HepG2 (cell line): ENCODE results near the gene GP9. TPM values are rescaled to one million over a fixed set of nuclear protein-coding genes. Genes with fewer than 3 reads are reported as not detected.

Experiments used
- ATAC-seq: fragments of 200-7000 bp; cut with Tn5 transposase; 3 replicates; pipeline ENCODE4 v1.9.1; 2020; ENCODE audit warnings: mild to moderate bottlenecking, moderate library complexity
- BruUV-seq: library from RNA; stranded (reverse); fragments of 400-500 nt; replicated peaks from 2 replicates; lab custom pipeline; 2021; lab: Mats Ljungman, UMichigan
- CTCF ChIA-PET: fragments of 300-600 bp; formaldehyde crosslinking; extraction: SDS; loops from one replicate; lab custom pipeline; 2021; ENCODE audit warnings: low total read pairs, inconsistent platforms, low intra/inter-chr PET ratio; lab: Yijun Ruan, JAX
- POLR2A ChIA-PET: fragments of 350-600 bp; sonication (Branson Sonifier 250); formaldehyde crosslinking; loops from one replicate; lab custom pipeline; 2020; ENCODE audit warnings: antibody characterized with exemption, inconsistent platforms; lab: Yijun Ruan, JAX
- DNase-seq: peaks from one replicate; pipeline ENCODE4 v3.0.0-alpha.2; 2015; ENCODE audit warnings: low spot score
- FAIRE-seq: peaks from 3 replicates; lab custom pipeline; 2011; peaks lifted over from hg19 to GRCh38; lab: Jason Lieb, UNC
- H2AFZ ChIP-seq: one replicate; pipeline ENCODE4 v1.6.1; 2011; ENCODE audit warnings: low read length, inconsistent platforms
- H3K27ac ChIP-seq: fragments of 300-600 bp; 3 replicates; pipeline ENCODE4 v1.8.0; 2011; ENCODE audit warnings: mixed run types, mild to moderate bottlenecking, mixed read lengths, low read length, inconsistent platforms; ENCODE audit not compliant: insufficient read depth; ENCODE audit errors: extremely low read length
- H3K27me3 ChIP-seq, 2 experiments: fragments of 200-600 bp in 1 of 2; 2 replicates in 1 of 2; 3 replicates in 1 of 2; pipeline versions ENCODE4 v1.6.0 to v1.8.0; 2011; ENCODE audit warnings: low read length in 2 of 2, mild to moderate bottlenecking in 2 of 2, moderate library complexity in 2 of 2, inconsistent platforms in 1 of 2; ENCODE audit not compliant: insufficient read depth in 2 of 2, control insufficient read depth in 1 of 2
- H3K36me3 ChIP-seq, 2 experiments: fragments of 200-600 bp in 1 of 2; replicated peaks in 1 of 2; 2 replicates in 1 of 2; 3 replicates in 1 of 2; pipeline versions ENCODE4 v1.5.1 to v1.8.0; 2011; ENCODE audit warnings: low read length in 2 of 2, inconsistent platforms in 1 of 2; ENCODE audit not compliant: insufficient read depth in 2 of 2, control insufficient read depth in 1 of 2
- H3K4me1 ChIP-seq: 2 replicates; pipeline ENCODE4 v1.5.1; 2012; ENCODE audit warnings: low read length, inconsistent platforms; ENCODE audit not compliant: insufficient read depth
- H3K4me2 ChIP-seq: 2 replicates; pipeline ENCODE4 v1.6.0; 2011; ENCODE audit warnings: low read depth, low read length, inconsistent platforms
- H3K4me3 ChIP-seq, 3 experiments: fragments of 200-600 bp in 1 of 3; sonication (generic), shearing (Covaris generic) in 1 of 3; replicated peaks in 1 of 3; 2 replicates each; pipeline ENCODE4 v1.5.1; 2011 to 2016; ENCODE audit warnings: low read length in 3 of 3, inconsistent platforms in 2 of 3, low read depth in 2 of 3, mild to moderate bottlenecking in 2 of 3, control low read depth in 1 of 3, mixed read lengths in 1 of 3; ENCODE audit not compliant: insufficient read depth in 1 of 3
- H3K79me2 ChIP-seq: one replicate; pipeline ENCODE4 v1.6.1; 2011; ENCODE audit warnings: low read length, inconsistent platforms; ENCODE audit not compliant: insufficient read depth
- H3K9ac ChIP-seq: 2 replicates; pipeline ENCODE4 v1.6.0; 2011; ENCODE audit warnings: mild to moderate bottlenecking, low read depth, low read length, inconsistent platforms; ENCODE audit not compliant: insufficient read depth
- H3K9me3 ChIP-seq: 2 replicates; pipeline ENCODE4 v1.5.1; 2012; ENCODE audit warnings: mild to moderate bottlenecking, low read length
- H4K20me1 ChIP-seq: 2 replicates; pipeline ENCODE4 v1.6.0; 2011; ENCODE audit warnings: inconsistent platforms, mild to moderate bottlenecking, low read length, moderate library complexity; ENCODE audit not compliant: insufficient read depth
- CTCF ChIP-seq: sonication (generic); formaldehyde crosslinking; IDR thresholded peaks from 2 replicates; pipeline ENCODE4 v1.5.0; 2020; ENCODE audit warnings: mild to moderate bottlenecking, missing genetic modification reagents, moderate library complexity
- GATA4 ChIP-seq: sonication (generic); IDR thresholded peaks from 2 replicates; pipeline ENCODE4 v1.6.1; 2016; ENCODE audit warnings: antibody characterized with exemption, low read depth, borderline replicate concordance
- MTF2 ChIP-seq: sonication (generic); formaldehyde crosslinking; IDR thresholded peaks from 2 replicates; pipeline ENCODE4 v1.5.0; 2020; ENCODE audit warnings: missing genetic modification reagents, borderline replicate concordance
- RAD21 ChIP-seq: fragments of 450-650 bp; formaldehyde crosslinking; IDR thresholded peaks from 2 replicates; pipeline ENCODE4 v1.5.0; 2020; ENCODE audit warnings: mild to moderate bottlenecking
- SMC3 ChIP-seq: IDR thresholded peaks from 2 replicates; pipeline ENCODE4 v1.6.1; 2011; ENCODE audit warnings: low read length, improper control_type of control experiment
- STAG1 ChIP-seq: sonication (generic); formaldehyde crosslinking; IDR thresholded peaks from 2 replicates; pipeline ENCODE4 v1.4.0; 2020; ENCODE audit warnings: missing genetic modification reagents
- ZBTB7B ChIP-seq: sonication (generic); formaldehyde crosslinking; IDR thresholded peaks from 2 replicates; pipeline ENCODE4 v1.4.0; 2020; ENCODE audit warnings: missing genetic modification reagents
- ZC3H4 ChIP-seq: sonication (generic); formaldehyde crosslinking; IDR thresholded peaks from 2 replicates; pipeline ENCODE4 v1.4.0; 2020; ENCODE audit warnings: missing genetic modification reagents, borderline replicate concordance
- ZNF3 ChIP-seq: IDR thresholded peaks from 2 replicates; pipeline ENCODE4 v1.7.0; 2017; ENCODE audit warnings: inconsistent platforms
- ZNF431 ChIP-seq: sonication (generic); formaldehyde crosslinking; IDR thresholded peaks from 2 replicates; pipeline ENCODE4 v1.9.0; 2022; ENCODE audit warnings: missing genetic modification reagents, low read depth, mild to moderate bottlenecking, borderline replicate concordance
- ZNF629 ChIP-seq: sonication (generic); formaldehyde crosslinking; conservative IDR thresholded peaks from 2 replicates; pipeline ENCODE4 v1.5.0; 2020; ENCODE audit warnings: missing genetic modification reagents
- ZNF674 ChIP-seq: sonication (generic); formaldehyde crosslinking; IDR thresholded peaks from 2 replicates; pipeline ENCODE4 v1.5.0; 2020; ENCODE audit warnings: low read depth, mild to moderate bottlenecking, missing genetic modification reagents
- ZNF879 ChIP-seq: sonication (generic); formaldehyde crosslinking; IDR thresholded peaks from 2 replicates; pipeline ENCODE4 v1.8.1; 2023; ENCODE audit warnings: missing genetic modification reagents
- WGBS: methylation state at CpG from one replicate; pipeline ENCODE4 v1.1.6; 2017; ENCODE audit warnings: low lambda C conversion rate; 5-methylcytosine and 5-hydroxymethylcytosine counted together
- in situ Hi-C: cut with HindIII; loops from 2 replicates; pipeline ENCODE4 v1.10.0; 2017; ENCODE audit warnings: low pct_unique_long_range_greater_than_20kb; ENCODE audit not compliant: extremely low pct_ligation_motif_present
- intact Hi-C: fragments of 100-400 bp; cut with micrococcal nuclease; formaldehyde crosslinking; loops from one replicate; pipeline ENCODE4 v1.10.0; 2022; ENCODE audit not compliant: unreplicated experiment
- polyA plus RNA-seq, 8 experiments: library from polyadenylated mRNA; depleted of rRNA in 3 of 8; stranded (reverse) in 7 of 8; unstranded in 1 of 8; fragments of >200 nt; fragmentation: Illumina TruSeq in 4 of 8; extraction: Trizol in 4 of 8; gene quantifications; 2 replicates each; pipeline versions ENCODE4 v1.2.1 to v1.2.3, GENCODE V29; 2011 to 2016; ENCODE audit warnings: low read depth in 4 of 8, missing spikeins in 1 of 8, mixed read lengths in 1 of 8; ENCODE audit not compliant: insufficient read depth in 1 of 8
- total RNA-seq, 5 experiments: library from RNA; depleted of rRNA; stranded (reverse); fragments of >200 nt; fragmentation: Illumina TruSeq; extraction: Trizol; gene quantifications; 2 replicates each; pipeline ENCODE4 v1.2.3, GENCODE V29; 2016; ENCODE audit warnings: low read depth in 1 of 5

GP9 gene
- total and polyA plus RNA-seq, 2 of the 13 experiments (the other 11 are each of a cell fraction or from before 2014, with no cell fraction given) = not detected

GRCh38 chr3:129023909-129024308, 36.7 kb upstream of the GP9 start:
- in situ Hi-C loops = no loop called here
- Histone ChIP-seq H4K20me1 (no peaks in the 10 kb centered on the region), H3K4me3 (no peak overlapping the region), H3K4me2 (no peak overlapping the region), H3K9me3 (no peaks in the 10 kb centered on the region), H3K9ac (no peak overlapping the region), H3K79me2 (no peaks in the 10 kb centered on the region), H3K4me1 (peaks cover 15% of the 10 kb centered on the region), H3K27ac (no peak overlapping the region), H2AFZ (no peak overlapping the region), H3K36me3 (no peaks in the 10 kb centered on the region), H3K27me3 (peaks cover 0 to 32% of the 10 kb centered on the region in 2 experiments; a peak in 3 of 5 replicates)
- 0% methylated on average over 2 of the region's 2 CpGs for WGBS
- intact Hi-C loops = no loop called here
- no TSS peak for BruUV-seq
- CTCF ChIA-PET = no interaction called here
- no peak for DNase-seq
- FAIRE-seq = peak; percentile 18
- TF ChIP-seq STAG1 = peak; percentile 64
- TF ChIP-seq ZNF879 (CRISPR knock-in tag) = no peak
- peak; percentile 55; the same call in 1 of the 2 replicates for TF ChIP-seq SMC3
- peak; percentile 55 for TF ChIP-seq CTCF
- peak; percentile 40; the same call in 1 of the 2 replicates for TF ChIP-seq RAD21
- no peak for TF ChIP-seq ZNF431 (CRISPR knock-in tag)
- TF ChIP-seq ZNF3 = peak; percentile 66; the same call in 1 of the 2 replicates
- ATAC-seq = peak; percentile 42; the same call in 2 of the 3 replicates
- POLR2A ChIA-PET = no interaction called here

- Histone ChIP-seq H3K79me2 (no peaks in the 10 kb centered on the region), H3K27me3 (peaks cover 0 to 28% of the 10 kb centered on the region in 2 experiments; a peak in 3 of 5 replicates), H4K20me1 (no peaks in the 10 kb centered on the region), H3K4me2 (no peak overlapping the region), H2AFZ (no peak overlapping the region), H3K27ac (no peak overlapping the region), H3K4me1 (peaks cover 14% of the 10 kb centered on the region), H3K9me3 (no peaks in the 10 kb centered on the region), H3K36me3 (no peaks in the 10 kb centered on the region), H3K9ac (no peak overlapping the region)
- no peak for FAIRE-seq
- POLR2A ChIA-PET = no interaction called here
- in situ Hi-C loops (no loop called here), intact Hi-C loops (no loop called here)
- ATAC-seq = no peak
- TF ChIP-seq MTF2 (CRISPR knock-in tag) (no peak), ZNF629 (CRISPR knock-in tag) (no peak), ZNF674 (no peak), GATA4 (no peak), ZC3H4 (CRISPR knock-in tag) (no peak), ZBTB7B (CRISPR knock-in tag) (no peak)
- TF ChIP-seq, all 625 proteins: peak for 0
- H3K4me3 ChIP-seq = no peak overlapping the region
- 68% methylated on average over 15 of the region's 15 CpGs for WGBS
- CTCF ChIA-PET = no interaction called here
- no peak for DNase-seq
- BruUV-seq = no TSS peak
Observed at GRCh38 chr3:129025108-129025507, 35.5 kb upstream of the GP9 start.
